ENCODE results near the gene JPT2. TPM values are rescaled to one million over a fixed set of nuclear protein-coding genes. Genes with fewer than 3 reads are reported as not detected.

Gene JPT2
- polyA plus RNA-seq, 2 of the 4 experiments (the other 2 are of a cell fraction) = 97.6 to 139 TPM

DNA sequence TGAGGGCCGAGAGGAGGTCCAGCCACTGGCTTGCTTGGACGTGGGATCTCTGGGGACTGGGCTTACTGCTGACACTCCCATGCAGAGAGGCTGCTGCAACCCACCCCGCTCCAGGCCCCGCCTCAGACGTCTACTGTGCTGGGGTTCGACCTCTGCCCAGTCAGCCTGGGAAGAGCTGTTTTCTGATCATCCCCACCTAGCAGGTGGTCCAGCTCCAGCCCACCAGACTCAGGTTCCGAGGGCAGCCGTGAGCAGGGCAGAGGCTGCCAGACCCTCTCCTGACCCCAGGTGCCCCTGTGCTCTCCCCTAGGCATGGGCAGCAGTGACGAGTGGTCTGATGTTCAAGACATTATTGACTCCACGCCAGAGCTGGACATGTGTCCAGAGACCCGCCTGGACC, 69.9 kb downstream of the JPT2 start (continued):
- TF ChIP-seq, protein P1, sequence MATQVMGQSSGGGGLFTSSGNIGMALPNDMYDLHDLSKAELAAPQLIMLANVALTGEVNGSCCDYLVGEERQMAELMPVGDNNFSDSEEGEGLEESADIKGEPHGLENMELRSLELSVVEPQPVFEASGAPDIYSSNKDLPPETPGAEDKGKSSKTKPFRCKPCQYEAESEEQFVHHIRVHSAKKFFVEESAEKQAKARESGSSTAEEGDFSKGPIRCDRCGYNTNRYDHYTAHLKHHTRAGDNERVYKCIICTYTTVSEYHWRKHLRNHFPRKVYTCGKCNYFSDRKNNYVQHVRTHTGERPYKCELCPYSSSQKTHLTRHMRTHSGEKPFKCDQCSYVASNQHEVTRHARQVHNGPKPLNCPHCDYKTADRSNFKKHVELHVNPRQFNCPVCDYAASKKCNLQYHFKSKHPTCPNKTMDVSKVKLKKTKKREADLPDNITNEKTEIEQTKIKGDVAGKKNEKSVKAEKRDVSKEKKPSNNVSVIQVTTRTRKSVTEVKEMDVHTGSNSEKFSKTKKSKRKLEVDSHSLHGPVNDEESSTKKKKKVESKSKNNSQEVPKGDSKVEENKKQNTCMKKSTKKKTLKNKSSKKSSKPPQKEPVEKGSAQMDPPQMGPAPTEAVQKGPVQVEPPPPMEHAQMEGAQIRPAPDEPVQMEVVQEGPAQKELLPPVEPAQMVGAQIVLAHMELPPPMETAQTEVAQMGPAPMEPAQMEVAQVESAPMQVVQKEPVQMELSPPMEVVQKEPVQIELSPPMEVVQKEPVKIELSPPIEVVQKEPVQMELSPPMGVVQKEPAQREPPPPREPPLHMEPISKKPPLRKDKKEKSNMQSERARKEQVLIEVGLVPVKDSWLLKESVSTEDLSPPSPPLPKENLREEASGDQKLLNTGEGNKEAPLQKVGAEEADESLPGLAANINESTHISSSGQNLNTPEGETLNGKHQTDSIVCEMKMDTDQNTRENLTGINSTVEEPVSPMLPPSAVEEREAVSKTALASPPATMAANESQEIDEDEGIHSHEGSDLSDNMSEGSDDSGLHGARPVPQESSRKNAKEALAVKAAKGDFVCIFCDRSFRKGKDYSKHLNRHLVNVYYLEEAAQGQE (IDR thresholded peaks at IDR 0.05) = no peak
- TF ChIP-seq PHF8 (IDR thresholded peaks at IDR 0.05; ENCODE audit: borderline replicate concordance, low read depth) = no peak
- no peak for TF ChIP-seq ZSCAN20 (CRISPR knock-in tag; IDR thresholded peaks at IDR 0.05)
- TF ChIP-seq SMC3 (IDR thresholded peaks at IDR 0.05) = no peak

DNA sequence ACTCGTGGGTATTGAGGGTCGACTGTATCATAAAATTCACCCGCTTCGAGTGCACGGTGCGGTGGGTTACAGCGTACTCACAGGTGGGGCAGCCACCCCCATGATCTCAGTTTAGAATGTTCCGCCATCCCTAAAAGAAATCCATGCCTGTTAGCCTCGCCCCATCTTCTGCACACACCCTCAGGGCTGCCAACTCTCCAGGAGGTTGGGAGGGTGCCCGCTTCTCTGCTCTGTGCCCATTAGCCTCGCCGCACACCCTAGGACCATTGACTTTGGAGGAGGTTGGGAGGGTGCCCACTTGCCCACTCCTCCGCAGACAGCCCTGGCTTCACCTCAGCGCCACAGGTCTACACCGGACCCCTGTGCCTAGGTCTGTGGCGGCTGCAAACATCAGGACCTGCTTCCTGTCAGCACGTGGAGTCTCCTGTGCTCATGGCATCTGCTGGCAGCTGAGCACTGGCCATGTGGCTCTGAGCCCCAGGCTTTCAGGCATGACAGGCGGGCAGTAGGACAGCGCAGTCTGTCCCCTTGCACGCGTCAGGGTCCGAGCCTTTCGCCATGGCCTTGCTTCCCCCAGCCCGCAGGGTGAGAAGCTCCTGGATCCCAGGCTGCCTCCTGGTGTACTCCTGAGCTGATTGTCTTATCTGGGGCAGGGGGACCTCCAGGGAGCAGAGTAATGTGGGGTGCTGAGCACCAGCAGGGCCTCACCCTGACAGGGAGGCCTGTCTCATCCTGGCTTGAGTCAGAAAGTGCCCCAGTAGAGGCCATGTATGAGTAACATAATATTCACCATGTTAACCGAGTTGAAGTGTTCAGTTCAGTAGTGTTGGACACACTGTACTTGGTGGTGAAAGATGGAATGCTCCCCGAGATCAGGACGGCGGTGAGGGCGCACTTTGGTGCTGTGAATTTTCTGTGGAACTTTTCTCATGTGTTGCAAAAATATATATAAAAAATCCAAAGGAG, 71.4 kb downstream of the JPT2 start:
- WGBS (ENCODE audit: missing lambda C conversion rate) = 93% methylated on average over 25 of the region's 29 CpGs

More for the DNA sequence above, 71.4 kb downstream of the JPT2 start:
- Histone ChIP-seq H3K4me1 (peaks cover 22% of the 10 kb centered on the region), H3K4me3 (no peak overlapping the region), H3K9me3 (no peaks in the 10 kb centered on the region), H3K4me2 (no peak overlapping the region), H3K27ac (no peak overlapping the region)
- no peak for DNase-seq (ENCODE audit: low read depth in 1 of 2, low spot score in 1 of 2)
- ChIA-PET CTCF (interaction anchor here (0.7 to 4.0 kb wide), 6 partner anchors 15 to 52 kb away, joined by 3 to 15 read pairs (median 6); partner anchors contain the start of gene MAPK8IP3), POLR2A (no interaction called here)
- ATAC-seq = no peak
- no peak for TF ChIP-seq KDM5A (IDR thresholded peaks at IDR 0.05)
- no peak for TF ChIP-seq NFE2L2 (conservative IDR thresholded peaks at IDR 0.05; ENCODE audit: low read length)
- no peak for TF ChIP-seq RNF2 (IDR thresholded peaks at IDR 0.05; ENCODE audit: borderline replicate concordance, low read depth)
- TF ChIP-seq RCOR1 (IDR thresholded peaks at IDR 0.05; ENCODE audit: low read depth, low read length) = no peak
- no peak for TF ChIP-seq POLR2AphosphoS2 (conservative IDR thresholded peaks at IDR 0.05; ENCODE audit: low read length)
- TF ChIP-seq MYC (IDR thresholded peaks at IDR 0.05; ENCODE audit: borderline replicate concordance, low read length) = no peak
- TF ChIP-seq, protein P2, sequence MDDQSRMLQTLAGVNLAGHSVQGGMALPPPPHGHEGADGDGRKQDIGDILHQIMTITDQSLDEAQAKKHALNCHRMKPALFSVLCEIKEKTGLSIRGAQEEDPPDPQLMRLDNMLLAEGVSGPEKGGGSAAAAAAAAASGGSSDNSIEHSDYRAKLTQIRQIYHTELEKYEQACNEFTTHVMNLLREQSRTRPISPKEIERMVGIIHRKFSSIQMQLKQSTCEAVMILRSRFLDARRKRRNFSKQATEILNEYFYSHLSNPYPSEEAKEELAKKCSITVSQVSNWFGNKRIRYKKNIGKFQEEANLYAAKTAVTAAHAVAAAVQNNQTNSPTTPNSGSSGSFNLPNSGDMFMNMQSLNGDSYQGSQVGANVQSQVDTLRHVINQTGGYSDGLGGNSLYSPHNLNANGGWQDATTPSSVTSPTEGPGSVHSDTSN (IDR thresholded peaks at IDR 0.05) = no peak
- TF ChIP-seq FOXS1 (CRISPR knock-in tag; IDR thresholded peaks at IDR 0.05) = no peak
- no peak for TF ChIP-seq CHD2 (IDR thresholded peaks at IDR 0.05; ENCODE audit: low read length, partially characterized antibody)
- TF ChIP-seq EHF (CRISPR knock-in tag; IDR thresholded peaks at IDR 0.05) = no peak
- TF ChIP-seq, protein P3, sequence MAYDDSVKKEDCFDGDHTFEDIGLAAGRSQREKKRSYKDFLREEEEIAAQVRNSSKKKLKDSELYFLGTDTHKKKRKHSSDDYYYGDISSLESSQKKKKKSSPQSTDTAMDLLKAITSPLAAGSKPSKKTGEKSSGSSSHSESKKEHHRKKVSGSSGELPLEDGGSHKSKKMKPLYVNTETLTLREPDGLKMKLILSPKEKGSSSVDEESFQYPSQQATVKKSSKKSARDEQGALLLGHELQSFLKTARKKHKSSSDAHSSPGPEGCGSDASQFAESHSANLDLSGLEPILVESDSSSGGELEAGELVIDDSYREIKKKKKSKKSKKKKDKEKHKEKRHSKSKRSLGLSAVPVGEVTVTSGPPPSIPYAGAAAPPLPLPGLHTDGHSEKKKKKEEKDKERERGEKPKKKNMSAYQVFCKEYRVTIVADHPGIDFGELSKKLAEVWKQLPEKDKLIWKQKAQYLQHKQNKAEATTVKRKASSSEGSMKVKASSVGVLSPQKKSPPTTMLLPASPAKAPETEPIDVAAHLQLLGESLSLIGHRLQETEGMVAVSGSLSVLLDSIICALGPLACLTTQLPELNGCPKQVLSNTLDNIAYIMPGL (CRISPR knock-in tag; IDR thresholded peaks at IDR 0.05; ENCODE audit: borderline replicate concordance) = no peak
- TF ChIP-seq, protein P1 (IDR thresholded peaks at IDR 0.05) = no peak
- no peak for TF ChIP-seq MAZ (IDR thresholded peaks at IDR 0.05; ENCODE audit: borderline replicate concordance, low read depth, low read length)
- no peak for FAIRE-seq
